Measurements from ENCODE around the gene ANO6.

DNA sequence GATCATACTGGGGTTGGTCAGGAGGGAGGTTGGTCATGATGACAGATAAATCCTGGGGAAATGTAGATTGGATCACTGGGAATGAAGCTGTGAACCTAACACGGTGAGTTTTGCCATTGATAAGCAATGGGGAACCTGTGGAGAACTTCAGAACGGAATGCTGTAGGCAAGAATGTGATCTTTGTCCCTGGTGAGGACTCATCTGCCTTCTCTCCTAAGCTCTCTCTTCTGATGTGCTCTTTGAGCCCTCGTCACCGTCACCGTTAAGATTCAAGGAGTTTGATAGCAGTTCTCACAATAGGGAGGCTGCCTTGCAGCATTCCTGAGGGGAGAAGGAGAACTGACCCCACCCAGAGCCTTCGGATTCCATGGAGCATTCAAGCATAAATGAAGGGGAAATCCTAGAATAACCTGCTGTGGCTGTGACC lies 217.6 kb downstream of the ANO6 start:
- TF ChIP-seq TAF1 (IDR thresholded peaks at IDR 0.05; ENCODE audit: low read depth, low read length) (no peak), POLR2A (IDR thresholded peaks at IDR 0.05; ENCODE audit: low read depth, low read length) (no peak), SPI1 (IDR thresholded peaks at IDR 0.05; ENCODE audit: low read depth, low read length) (no peak), POLR2AphosphoS5 (IDR thresholded peaks at IDR 0.05; ENCODE audit: low read depth, low read length) (no peak)

Measured in GM12891 (cell line).